CD14-positive monocyte (primary cell): Measurements from ENCODE around the gene GTF3C2. TPM values are rescaled to one million over a fixed set of nuclear protein-coding genes. Genes with fewer than 3 reads are reported as not detected.

Experiments used
- DNase-seq, 3 donors: peaks; one replicate each; pipeline ENCODE4 v3.0.0-alpha.2; 2011 to 2022
- H2AFZ ChIP-seq: 2 replicates; pipeline ENCODE4 v1.6.0; 2012; ENCODE audit warnings: mild to moderate bottlenecking, low read depth, low read length, inconsistent platforms; ENCODE audit not compliant: insufficient read depth, poor library complexity, severe bottlenecking
- H3K27ac ChIP-seq, 2 donors: 1 replicate in 1 of 2; 2 replicates in 1 of 2; pipeline ENCODE4 v1.5.1; 2012 to 2013; ENCODE audit warnings: low read length in 2 of 2, control low read depth in 1 of 2, inconsistent platforms in 1 of 2, low read depth in 1 of 2, mild to moderate bottlenecking in 1 of 2
- H3K27me3 ChIP-seq, 2 donors: one replicate each; pipeline versions ENCODE4 v1.6.0 to v1.6.1; 2011 to 2013; ENCODE audit warnings: low read length in 2 of 2; ENCODE audit not compliant: control insufficient read depth in 2 of 2, insufficient read depth in 2 of 2
- H3K36me3 ChIP-seq, 2 donors: replicated peaks in 1 of 2; 1 replicate in 1 of 2; 2 replicates in 1 of 2; pipeline versions ENCODE4 v1.5.1 to v1.6.1; 2012 to 2013; ENCODE audit warnings: low read length in 2 of 2, control low read depth in 1 of 2, inconsistent platforms in 1 of 2, mild to moderate bottlenecking in 1 of 2; ENCODE audit not compliant: insufficient read depth in 2 of 2, control insufficient read depth in 1 of 2
- H3K4me1 ChIP-seq, 2 donors: 1 replicate in 1 of 2; 2 replicates in 1 of 2; pipeline versions ENCODE4 v1.5.1 to v1.6.1; 2012 to 2013; ENCODE audit warnings: low read length in 2 of 2, control low read depth in 1 of 2, inconsistent platforms in 1 of 2, mild to moderate bottlenecking in 1 of 2, moderate library complexity in 1 of 2; ENCODE audit not compliant: insufficient read depth in 2 of 2, control insufficient read depth in 1 of 2
- H3K4me2 ChIP-seq: replicated peaks from 2 replicates; pipeline ENCODE3; 2012; ENCODE audit warnings: low read length, moderate library complexity, mild to moderate bottlenecking; ENCODE audit not compliant: poor library complexity, severe bottlenecking; ENCODE audit errors: extremely low read depth
- H3K4me3 ChIP-seq, 3 experiments: fragments of 200-600 bp in 1 of 3; sonication (generic) in 1 of 3; replicated peaks in 1 of 3; 1 replicate in 2 of 3; 2 replicates in 1 of 3; pipeline ENCODE4 v1.5.1; 2011 to 2013; ENCODE audit warnings: low read length in 3 of 3, mild to moderate bottlenecking in 3 of 3, control low read depth in 2 of 3, low read depth in 2 of 3, inconsistent platforms in 1 of 3, moderate library complexity in 1 of 3
- H3K79me2 ChIP-seq: 2 replicates; pipeline ENCODE4 v1.6.0; 2012; ENCODE audit warnings: mild to moderate bottlenecking, control low read depth, inconsistent platforms, low read length, moderate library complexity; ENCODE audit not compliant: insufficient read depth
- H3K9ac ChIP-seq: 2 replicates; pipeline ENCODE4 v1.6.0; 2017; ENCODE audit warnings: low read length, mild to moderate bottlenecking; ENCODE audit not compliant: insufficient read depth, poor library complexity, severe bottlenecking
- H3K9me3 ChIP-seq, 2 donors: replicated peaks in 1 of 2; 1 replicate in 1 of 2; 2 replicates in 1 of 2; pipeline versions ENCODE4 v1.5.1 to v1.6.1; 2012 to 2013; ENCODE audit warnings: low read length in 2 of 2, control low read depth in 1 of 2; ENCODE audit not compliant: control insufficient read depth in 1 of 2, insufficient read depth in 1 of 2
- H4K20me1 ChIP-seq: 2 replicates; pipeline ENCODE4 v1.6.0; 2012; ENCODE audit warnings: mild to moderate bottlenecking, low read length, control low read depth, moderate library complexity; ENCODE audit not compliant: insufficient read depth
- H3K27ac Mint-ChIP-seq, 7 donors: one replicate each; pipeline ENCODE4 v1.8.0; 2020; ENCODE audit warnings: mild to moderate bottlenecking in 7 of 7, mixed read lengths in 7 of 7, moderate library complexity in 6 of 7, inconsistent platforms in 2 of 7
- H3K27me3 Mint-ChIP-seq, 3 donors: one replicate each; pipeline ENCODE4 v1.8.0; 2021 to 2022; ENCODE audit warnings: low read depth in 3 of 3, mild to moderate bottlenecking in 3 of 3, mixed read lengths in 3 of 3, moderate library complexity in 3 of 3, inconsistent platforms in 1 of 3
- H3K36me3 Mint-ChIP-seq, 2 donors: one replicate each; pipeline ENCODE4 v1.8.0; 2020; ENCODE audit warnings: mixed read lengths in 2 of 2, inconsistent platforms in 1 of 2, mild to moderate bottlenecking in 1 of 2
- H3K4me1 Mint-ChIP-seq: one replicate; pipeline ENCODE4 v1.8.0; 2020; ENCODE audit warnings: mild to moderate bottlenecking, mixed read lengths
- H3K4me3 Mint-ChIP-seq, 2 donors: one replicate each; pipeline ENCODE4 v1.8.0; 2020; ENCODE audit warnings: mild to moderate bottlenecking in 2 of 2, mixed read lengths in 2 of 2, moderate library complexity in 1 of 2
- H3K9me3 Mint-ChIP-seq, 7 donors: one replicate each; pipeline ENCODE4 v1.8.0; 2020 to 2022; ENCODE audit warnings: mixed read lengths in 7 of 7, mild to moderate bottlenecking in 6 of 7, moderate library complexity in 6 of 7, inconsistent platforms in 2 of 7
- WGBS: methylation state at CpG from one replicate; pipeline ENCODE4 v1.1.5; 2013; ENCODE audit warnings: missing lambda C conversion rate; ENCODE audit not compliant: insufficient coverage; 5-methylcytosine and 5-hydroxymethylcytosine counted together
- intact Hi-C, 2 donors: fragments of 100-400 bp; cut with micrococcal nuclease; formaldehyde crosslinking; loops; one replicate each; pipeline versions ENCODE4 v1.15.0 to v1.15.1; 2023
- polyA plus RNA-seq, 3 donors: library from polyadenylated mRNA; depleted of rRNA in 1 of 3; unstranded in 2 of 3; stranded (reverse) in 1 of 3; fragments of 300-500 nt in 2 of 3; fragments of >200 nt in 1 of 3; fragmentation: Illumina TruSeq in 2 of 3; gene quantifications; 1 replicate in 2 of 3; 2 replicates in 1 of 3; pipeline ENCODE4 v1.2.3, GENCODE V29; 2012 to 2021
- TF ChIP-seq, protein P1 (sequence below): fragments of 200-600 bp; IDR thresholded peaks from one replicate; pipeline ENCODE4 v1.8.0; 2022; ENCODE audit warnings: antibody characterized with exemption, mild to moderate bottlenecking

Gene GTF3C2
- polyA plus RNA-seq, 3 donors, result 34.4 to 70.8 (median 41.7) TPM

DNA sequence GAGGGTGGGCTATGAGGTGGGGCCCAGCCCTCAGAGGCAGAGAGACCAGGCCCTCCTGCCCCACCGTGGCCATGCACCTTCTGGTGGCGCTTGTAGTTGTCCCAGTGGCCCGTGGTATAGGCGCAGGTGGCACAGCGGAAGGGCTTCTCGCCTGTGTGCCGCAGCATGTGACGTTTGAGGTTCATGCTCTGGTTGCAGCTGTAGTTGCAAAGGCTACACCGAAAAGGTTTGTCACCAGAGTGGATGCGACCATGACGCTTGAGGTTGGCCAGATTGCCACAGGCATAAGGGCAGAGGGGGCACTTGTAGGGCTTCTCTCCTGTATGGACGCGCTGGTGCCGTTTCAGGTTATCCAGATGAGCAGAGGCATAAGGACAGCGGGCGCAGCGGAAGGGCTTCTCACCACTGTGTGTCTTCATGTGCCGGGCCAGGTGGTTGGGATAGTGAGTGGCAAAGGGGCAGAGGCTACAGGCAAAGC, 21.1 kb upstream of the GTF3C2 start:
- Histone ChIP-seq H3K9ac (no peak overlapping the region), H3K4me2 (no peak overlapping the region), H3K27ac (peak overlapping the region in 1 of 2 donors; percentile 96), H3K27me3 (no peaks in the 10 kb centered on the region), H4K20me1 (peaks cover 51% of the 10 kb centered on the region), H3K9me3 (no peaks in the 10 kb centered on the region), H3K36me3 (peaks cover 63 to 72% of the 10 kb centered on the region in 2 donors), H3K4me3 (no peak overlapping the region), H3K79me2 (peaks cover 56% of the 10 kb centered on the region), H2AFZ (no peak overlapping the region), H3K4me1 (peaks cover 19 to 40% of the 10 kb centered on the region in 2 donors)
- Mint-ChIP-seq H3K27ac (peak overlapping the region in 6 of 7 donors; percentile 12 to 82 (median 49)), H3K36me3 (peaks cover 58 to 66% of the 10 kb centered on the region in 2 donors), H3K27me3 (peaks cover 0 to 3% (median 1%) of the 10 kb centered on the region in 3 donors), H3K4me3 (no peak overlapping the region), H3K4me1 (peaks cover 32% of the 10 kb centered on the region), H3K9me3 (peaks cover 0 to 2% (median 0%) of the 10 kb centered on the region in 7 donors)
- no peak for DNase-seq
- intact Hi-C loops, result loop anchor here in 1 of 2 donors (10.0 kb wide), 1 partner anchor 117 kb away; the partner anchor contains the start of genes FNDC4 and GCKR
- TF ChIP-seq, protein P1, sequence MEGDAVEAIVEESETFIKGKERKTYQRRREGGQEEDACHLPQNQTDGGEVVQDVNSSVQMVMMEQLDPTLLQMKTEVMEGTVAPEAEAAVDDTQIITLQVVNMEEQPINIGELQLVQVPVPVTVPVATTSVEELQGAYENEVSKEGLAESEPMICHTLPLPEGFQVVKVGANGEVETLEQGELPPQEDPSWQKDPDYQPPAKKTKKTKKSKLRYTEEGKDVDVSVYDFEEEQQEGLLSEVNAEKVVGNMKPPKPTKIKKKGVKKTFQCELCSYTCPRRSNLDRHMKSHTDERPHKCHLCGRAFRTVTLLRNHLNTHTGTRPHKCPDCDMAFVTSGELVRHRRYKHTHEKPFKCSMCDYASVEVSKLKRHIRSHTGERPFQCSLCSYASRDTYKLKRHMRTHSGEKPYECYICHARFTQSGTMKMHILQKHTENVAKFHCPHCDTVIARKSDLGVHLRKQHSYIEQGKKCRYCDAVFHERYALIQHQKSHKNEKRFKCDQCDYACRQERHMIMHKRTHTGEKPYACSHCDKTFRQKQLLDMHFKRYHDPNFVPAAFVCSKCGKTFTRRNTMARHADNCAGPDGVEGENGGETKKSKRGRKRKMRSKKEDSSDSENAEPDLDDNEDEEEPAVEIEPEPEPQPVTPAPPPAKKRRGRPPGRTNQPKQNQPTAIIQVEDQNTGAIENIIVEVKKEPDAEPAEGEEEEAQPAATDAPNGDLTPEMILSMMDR, result no peak
- WGBS, result 96% methylated on average over 18 of the region's 18 CpGs

DNA sequence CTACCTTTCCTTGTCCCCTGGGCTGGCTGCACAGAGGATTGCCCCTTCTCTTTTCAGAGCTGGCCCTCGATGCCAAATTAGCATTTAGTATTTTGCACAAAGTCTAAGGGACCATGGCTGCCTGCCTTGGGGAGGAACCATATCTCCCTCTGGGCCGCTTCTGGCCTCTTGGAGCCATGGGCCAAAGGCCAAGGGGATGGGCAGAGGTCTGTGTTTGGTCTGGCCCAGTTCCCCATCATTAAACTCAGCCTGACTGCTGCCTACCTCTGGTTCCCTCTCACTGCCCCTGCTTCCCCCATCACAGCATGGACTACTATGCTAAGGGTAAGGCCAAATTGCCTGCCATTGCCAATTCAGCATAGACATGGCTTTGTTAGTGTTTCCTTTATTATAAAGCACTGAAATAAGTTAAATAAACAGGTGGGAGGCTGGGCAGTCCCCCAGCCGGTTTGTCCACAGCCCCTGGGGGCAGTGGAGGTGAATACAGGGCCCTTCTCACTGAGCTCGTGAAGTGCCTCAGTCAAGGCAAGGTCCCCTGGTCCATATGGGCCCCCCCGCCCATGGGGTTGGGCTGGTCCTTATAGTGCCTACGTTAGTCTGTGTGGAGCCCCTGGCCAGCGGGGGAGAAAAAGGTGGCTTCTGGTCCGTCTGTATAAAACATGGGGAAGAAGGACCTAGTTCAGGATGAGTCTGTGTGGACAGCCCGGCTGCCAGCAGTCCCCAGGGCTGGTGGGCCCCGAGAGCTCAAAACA, 20.5 kb upstream of the GTF3C2 start:
- peaks cover 38% of the 10 kb centered on the region for H3K4me1 Mint-ChIP-seq

More for the DNA sequence above, 20.5 kb upstream of the GTF3C2 start:
- 93% methylated on average over 9 of the region's 10 CpGs for WGBS
- Histone ChIP-seq H3K4me2 (no peak overlapping the region), H3K9ac (no peak overlapping the region), H3K79me2 (peaks cover 62% of the 10 kb centered on the region), H3K4me1 (peaks cover 25 to 46% of the 10 kb centered on the region in 2 donors), H3K4me3 (no peak overlapping the region), H2AFZ (no peak overlapping the region), H3K9me3 (no peaks in the 10 kb centered on the region), H3K36me3 (peaks cover 58 to 72% of the 10 kb centered on the region in 2 donors), H3K27me3 (no peaks in the 10 kb centered on the region), H3K27ac (peak overlapping the region in 1 of 2 donors; percentile 96), H4K20me1 (peaks cover 51% of the 10 kb centered on the region)
- Mint-ChIP-seq H3K4me3 (no peak overlapping the region), H3K9me3 (peaks cover 0 to 2% (median 0%) of the 10 kb centered on the region in 7 donors), H3K36me3 (peaks cover 59 to 65% of the 10 kb centered on the region in 2 donors), H3K27me3 (peaks cover 0 to 3% (median 1%) of the 10 kb centered on the region in 3 donors), H3K27ac (peak overlapping the region; percentile 1 to 82 (median 53))
- TF ChIP-seq, protein P1, result no peak
- intact Hi-C loops, result loop anchor here in 1 of 2 donors (10.0 kb wide), 1 partner anchor 118 kb away; the partner anchor contains the start of genes FNDC4 and GCKR
- no peak for DNase-seq
